ENCODE measurements around the gene ZRANB3.

GRCh38 chr2:135124924-135125886 lies 405.8 kb downstream of the ZRANB3 start:
- TF ChIP-seq POLR2A (IDR thresholded peaks at IDR 0.05; ENCODE audit: low read depth, low read length) (no peak), KDM1A (IDR thresholded peaks at IDR 0.05; ENCODE audit: borderline replicate concordance) (no peak), SREBF2 (IDR thresholded peaks at IDR 0.05; ENCODE audit: low read length) (no peak), HDGF (IDR thresholded peaks at IDR 0.05) (no peak), CTCF (IDR thresholded peaks at IDR 0.05 in 2 of 3, conservative IDR thresholded peaks at IDR 0.05 in 1 of 3; ENCODE audit: control insufficient read depth in 2 of 3, extremely low read depth in 1 of 3, insufficient read depth in 1 of 3, low read depth in 3 of 3, low read length in 3 of 3) (no peak), GABPA (IDR thresholded peaks at IDR 0.05; ENCODE audit: low read depth) (no peak), DPF2 (IDR thresholded peaks at IDR 0.05) (no peak), NRF1 (conservative IDR thresholded peaks at IDR 0.05; ENCODE audit: low read depth, low read length) (no peak), EZH2 (IDR thresholded peaks at IDR 0.05; ENCODE audit: borderline replicate concordance, control insufficient read depth, low read depth, low read length) (no peak), FOS (IDR thresholded peaks at IDR 0.05; ENCODE audit: borderline replicate concordance, extremely low read depth, insufficient read length) (no peak)
- TF ChIP-seq, protein P1, sequence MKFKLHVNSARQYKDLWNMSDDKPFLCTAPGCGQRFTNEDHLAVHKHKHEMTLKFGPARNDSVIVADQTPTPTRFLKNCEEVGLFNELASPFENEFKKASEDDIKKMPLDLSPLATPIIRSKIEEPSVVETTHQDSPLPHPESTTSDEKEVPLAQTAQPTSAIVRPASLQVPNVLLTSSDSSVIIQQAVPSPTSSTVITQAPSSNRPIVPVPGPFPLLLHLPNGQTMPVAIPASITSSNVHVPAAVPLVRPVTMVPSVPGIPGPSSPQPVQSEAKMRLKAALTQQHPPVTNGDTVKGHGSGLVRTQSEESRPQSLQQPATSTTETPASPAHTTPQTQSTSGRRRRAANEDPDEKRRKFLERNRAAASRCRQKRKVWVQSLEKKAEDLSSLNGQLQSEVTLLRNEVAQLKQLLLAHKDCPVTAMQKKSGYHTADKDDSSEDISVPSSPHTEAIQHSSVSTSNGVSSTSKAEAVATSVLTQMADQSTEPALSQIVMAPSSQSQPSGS (IDR thresholded peaks at IDR 0.05; ENCODE audit: low read length), result no peak

Measured in GM12878 (cell line).